GM18858 (cell line): ENCODE measurements around the gene PCDHGA8.
A peak's percentile ranks its signal among the peaks of the same experiment; 100 is the strongest.
"Not testable (repeated sequence)": the region's sequence is repeated elsewhere in the genome, so short reads cannot be mapped to it uniquely, and the experiment has no call there.

ENCODE experiments used
- ATAC-seq: cut with Tn5 transposase; IDR thresholded peaks from one replicate; pipeline ENCODE4 v1.9.1; 2021; ENCODE audit not compliant: unreplicated experiment

The PCDHGA8 gene

DNA sequence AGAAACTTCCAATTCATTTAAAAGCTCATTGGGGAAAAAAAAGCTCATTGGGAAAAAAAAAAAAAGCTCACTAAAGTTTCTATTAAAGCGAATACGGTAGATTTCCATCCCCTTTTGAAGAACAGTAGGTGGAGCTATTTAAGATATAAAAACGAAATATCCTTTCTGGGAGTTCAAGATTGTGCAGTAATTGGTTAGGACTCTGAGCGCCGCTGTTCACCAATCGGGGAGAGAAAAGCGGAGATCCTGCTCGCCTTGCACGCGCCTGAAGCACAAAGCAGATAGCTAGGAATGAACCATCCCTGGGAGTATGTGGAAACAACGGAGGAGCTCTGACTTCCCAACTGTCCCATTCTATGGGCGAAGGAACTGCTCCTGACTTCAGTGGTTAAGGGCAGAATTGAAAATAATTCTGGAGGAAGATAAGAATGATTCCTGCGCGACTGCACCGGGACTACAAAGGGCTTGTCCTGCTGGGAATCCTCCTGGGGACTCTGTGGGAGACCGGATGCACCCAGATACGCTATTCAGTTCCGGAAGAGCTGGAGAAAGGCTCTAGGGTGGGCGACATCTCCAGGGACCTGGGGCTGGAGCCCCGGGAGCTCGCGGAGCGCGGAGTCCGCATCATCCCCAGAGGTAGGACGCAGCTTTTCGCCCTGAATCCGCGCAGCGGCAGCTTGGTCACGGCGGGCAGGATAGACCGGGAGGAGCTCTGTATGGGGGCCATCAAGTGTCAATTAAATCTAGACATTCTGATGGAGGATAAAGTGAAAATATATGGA lies 38.1 kb downstream of the PCDHGA8 start, which contains the start of gene PCDHGA12:
PCDHGA12 (plus strand) TSS at position 176 of the 782 bp plus-strand sequence; CDS start at position 429, 253 bp downstream.
- ATAC-seq = peak; percentile 72

GRCh38 chr5:141431286-141431685 lies 38.9 kb downstream of the PCDHGA8 start:
- ATAC-seq = no peak

DNA sequence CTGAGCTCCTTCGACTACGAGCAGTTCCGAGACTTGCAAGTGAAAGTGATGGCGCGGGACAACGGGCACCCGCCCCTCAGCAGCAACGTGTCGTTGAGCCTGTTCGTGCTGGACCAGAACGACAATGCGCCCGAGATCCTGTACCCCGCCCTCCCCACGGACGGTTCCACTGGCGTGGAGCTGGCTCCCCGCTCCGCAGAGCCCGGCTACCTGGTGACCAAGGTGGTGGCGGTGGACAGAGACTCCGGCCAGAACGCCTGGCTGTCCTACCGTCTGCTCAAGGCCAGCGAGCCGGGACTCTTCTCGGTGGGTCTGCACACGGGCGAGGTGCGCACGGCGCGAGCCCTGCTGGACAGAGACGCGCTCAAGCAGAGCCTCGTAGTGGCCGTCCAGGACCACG lies 39.9 kb downstream of the PCDHGA8 start:
- not testable (repeated sequence) for ATAC-seq

- ATAC-seq = not testable (repeated sequence)
These were observed 40.3 kb downstream of the PCDHGA8 start for GRCh38 chr5:141432726-141433125.

GRCh38 chr5:141434006-141434405 lies 41.6 kb downstream of the PCDHGA8 start:
- no peak for ATAC-seq

- ATAC-seq = no peak
These were observed 44.8 kb downstream of the PCDHGA8 start for GRCh38 chr5:141437221-141437620.

- no peak for ATAC-seq
These were observed 47.1 kb downstream of the PCDHGA8 start for GRCh38 chr5:141439411-141440141.

DNA sequence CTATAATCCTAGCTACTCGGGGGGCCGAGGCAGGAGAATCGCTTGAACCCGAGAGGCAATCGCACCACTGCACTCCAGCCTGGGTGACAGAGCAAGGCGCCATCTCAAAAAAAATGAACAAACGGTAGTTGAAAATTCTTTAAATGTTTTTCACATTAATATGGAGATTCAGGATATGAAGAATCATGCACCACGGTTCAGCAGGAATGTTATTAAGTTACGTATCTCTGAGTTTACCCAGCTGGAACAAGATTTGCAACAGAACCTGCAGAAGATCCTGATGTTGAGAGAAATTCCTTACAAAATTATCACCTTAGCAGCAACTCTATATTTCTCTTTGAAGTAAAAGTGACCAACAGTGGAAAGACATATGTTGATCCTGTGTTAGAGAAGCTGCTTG lies 47.9 kb downstream of the PCDHGA8 start:
- ATAC-seq = no peak

- no peak for ATAC-seq
These were observed 49.2 kb downstream of the PCDHGA8 start for GRCh38 chr5:141441571-141442170.
